Measurements from ENCODE around the gene JAK2. TPM values are rescaled to one million over a fixed set of nuclear protein-coding genes. Genes with fewer than 3 reads are reported as not detected.

JAK2 gene
- total RNA-seq, 4 donors from 2014 or later = 25.4 to 64.0 (median 36.5) TPM

- peak; percentile 64 to 80 for DNase-seq (ENCODE audit: low spot score in 2 of 2)
- Histone ChIP-seq H3K9me3 (no peaks in the 10 kb centered on the region), H3K27me3 (no peaks in the 10 kb centered on the region), H3K36me3 (peaks cover 4% of the 10 kb centered on the region), H3K4me1 (peaks cover 43% of the 10 kb centered on the region), H3K4me3 (peak overlapping the region; percentile 98), H3K27ac (peak overlapping the region; percentile 98)
- under 1% methylated on average over 16 of the region's 42 CpGs for WGBS
- TF ChIP-seq CTCF (IDR thresholded peaks at IDR 0.05) = no peak
- TF ChIP-seq POLR2AphosphoS5 (IDR thresholded peaks at IDR 0.05) = peak in 1 of 3 donors; percentile 11
These were observed 554 bp downstream of the JAK2 start for GRCh38 chr9:4985386-4986266.

- DNase-seq (ENCODE audit: low spot score in 2 of 2) = no peak
- peaks cover 6% of the 10 kb centered on the region for H3K36me3 ChIP-seq
- H3K4me1 ChIP-seq = peaks cover 48% of the 10 kb centered on the region
- no peaks in the 10 kb centered on the region for H3K27me3 ChIP-seq
- H3K9me3 ChIP-seq = no peaks in the 10 kb centered on the region
- WGBS = under 1% methylated on average over 3 of the region's 3 CpGs
- TF ChIP-seq EP300 (IDR thresholded peaks at IDR 0.05) (no peak), POLR2AphosphoS5 (IDR thresholded peaks at IDR 0.05) (no peak), POLR2A (IDR thresholded peaks at IDR 0.05) (no peak), CTCF (IDR thresholded peaks at IDR 0.05) (no peak)
- H3K4me3 ChIP-seq = peak overlapping the region; percentile 98
- peak overlapping the region; percentile 98 for H3K27ac ChIP-seq
These were observed 1.2 kb downstream of the JAK2 start for GRCh38 chr9:4986296-4986695.

- peaks cover 8% of the 10 kb centered on the region for H3K36me3 ChIP-seq
- H3K4me3 ChIP-seq = peak overlapping the region; percentile 98
- WGBS = 65% methylated on average over 4 of the region's 4 CpGs
- peaks cover 48% of the 10 kb centered on the region for H3K4me1 ChIP-seq
- no peak overlapping the region for H3K27ac ChIP-seq
- H3K9me3 ChIP-seq = no peaks in the 10 kb centered on the region
- TF ChIP-seq EP300 (IDR thresholded peaks at IDR 0.05) = no peak
- no peak for TF ChIP-seq CTCF (IDR thresholded peaks at IDR 0.05)
- no peak for TF ChIP-seq POLR2A (IDR thresholded peaks at IDR 0.05)
- no peak for TF ChIP-seq POLR2AphosphoS5 (IDR thresholded peaks at IDR 0.05)
- DNase-seq (ENCODE audit: low spot score in 2 of 2) = no peak
- no peaks in the 10 kb centered on the region for H3K27me3 ChIP-seq
These were observed 1.7 kb downstream of the JAK2 start for GRCh38 chr9:4986783-4987182.

- no peak for TF ChIP-seq POLR2A (IDR thresholded peaks at IDR 0.05)
- no peak for TF ChIP-seq EP300 (IDR thresholded peaks at IDR 0.05)
- TF ChIP-seq CTCF (IDR thresholded peaks at IDR 0.05) = peak; percentile 52 to 63
- WGBS = 25% methylated on average over 2 of the region's 2 CpGs
- no peak overlapping the region for H3K27ac ChIP-seq
- H3K4me3 ChIP-seq = peak overlapping the region; percentile 98
- H3K4me1 ChIP-seq = peaks cover 48% of the 10 kb centered on the region
- no peak for DNase-seq (ENCODE audit: low spot score in 2 of 2)
- peaks cover 19% of the 10 kb centered on the region for H3K36me3 ChIP-seq
- H3K9me3 ChIP-seq = no peaks in the 10 kb centered on the region
- H3K27me3 ChIP-seq = no peaks in the 10 kb centered on the region
These were observed 2.9 kb downstream of the JAK2 start for GRCh38 chr9:4987961-4988421.

- peaks cover 24% of the 10 kb centered on the region for H3K36me3 ChIP-seq
- DNase-seq (ENCODE audit: low spot score in 2 of 2) = no peak
- peaks cover 25% of the 10 kb centered on the region for H3K4me1 ChIP-seq
- H3K4me3 ChIP-seq = no peak overlapping the region
- 52% methylated on average over 1 of the region's 1 CpG for WGBS
- H3K9me3 ChIP-seq = no peaks in the 10 kb centered on the region
- no peaks in the 10 kb centered on the region for H3K27me3 ChIP-seq
- TF ChIP-seq POLR2A (IDR thresholded peaks at IDR 0.05) = no peak
- no peak for TF ChIP-seq POLR2AphosphoS5 (IDR thresholded peaks at IDR 0.05)
- no peak for TF ChIP-seq CTCF (IDR thresholded peaks at IDR 0.05)
- TF ChIP-seq EP300 (IDR thresholded peaks at IDR 0.05) = no peak
- no peak overlapping the region for H3K27ac ChIP-seq
These were observed 7.8 kb downstream of the JAK2 start for GRCh38 chr9:4992872-4993271.

Measured in suprapubic skin (tissue), 4 donors.